ENCODE measurements around the gene MYO1E.

DNA sequence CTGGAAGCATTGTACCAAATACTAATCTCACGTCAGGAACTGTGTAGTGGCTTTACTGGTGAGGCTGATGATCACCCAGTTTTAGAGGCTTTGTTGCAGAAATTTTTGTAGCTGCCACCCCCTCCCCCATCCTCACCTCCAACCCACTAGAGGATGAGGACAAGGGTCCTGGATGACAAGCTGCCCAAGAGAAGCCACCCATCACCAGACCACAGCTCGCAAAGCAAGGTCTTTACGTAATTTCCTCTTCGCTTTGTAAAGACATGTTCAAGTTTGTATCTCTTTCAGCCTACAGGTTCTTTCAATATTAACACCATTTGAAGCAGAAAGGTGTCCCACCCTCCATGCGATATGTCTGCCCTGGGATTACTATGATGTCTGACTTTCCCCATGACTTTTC, 91.8 kb downstream of the MYO1E start:
- TF ChIP-seq, protein P1, sequence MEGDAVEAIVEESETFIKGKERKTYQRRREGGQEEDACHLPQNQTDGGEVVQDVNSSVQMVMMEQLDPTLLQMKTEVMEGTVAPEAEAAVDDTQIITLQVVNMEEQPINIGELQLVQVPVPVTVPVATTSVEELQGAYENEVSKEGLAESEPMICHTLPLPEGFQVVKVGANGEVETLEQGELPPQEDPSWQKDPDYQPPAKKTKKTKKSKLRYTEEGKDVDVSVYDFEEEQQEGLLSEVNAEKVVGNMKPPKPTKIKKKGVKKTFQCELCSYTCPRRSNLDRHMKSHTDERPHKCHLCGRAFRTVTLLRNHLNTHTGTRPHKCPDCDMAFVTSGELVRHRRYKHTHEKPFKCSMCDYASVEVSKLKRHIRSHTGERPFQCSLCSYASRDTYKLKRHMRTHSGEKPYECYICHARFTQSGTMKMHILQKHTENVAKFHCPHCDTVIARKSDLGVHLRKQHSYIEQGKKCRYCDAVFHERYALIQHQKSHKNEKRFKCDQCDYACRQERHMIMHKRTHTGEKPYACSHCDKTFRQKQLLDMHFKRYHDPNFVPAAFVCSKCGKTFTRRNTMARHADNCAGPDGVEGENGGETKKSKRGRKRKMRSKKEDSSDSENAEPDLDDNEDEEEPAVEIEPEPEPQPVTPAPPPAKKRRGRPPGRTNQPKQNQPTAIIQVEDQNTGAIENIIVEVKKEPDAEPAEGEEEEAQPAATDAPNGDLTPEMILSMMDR (IDR thresholded peaks at IDR 0.05): no peak
- TF ChIP-seq POLR2A (IDR thresholded peaks at IDR 0.05) (no peak), POLR2AphosphoS5 (IDR thresholded peaks at IDR 0.05) (no peak), EP300 (IDR thresholded peaks at IDR 0.05) (no peak)

Measured in sigmoid colon (tissue), 4 donors.